GM21423 (cell line): ENCODE data around the gene PIGL.

Source experiments
- ATAC-seq: cut with Tn5 transposase; IDR thresholded peaks from one replicate; pipeline ENCODE4 v1.9.1; 2021; ENCODE audit warnings: mild to moderate bottlenecking, moderate library complexity; ENCODE audit not compliant: unreplicated experiment

The PIGL gene

GRCh38 chr17:16352303-16352666 is 135.3 kb downstream of the PIGL start:
- ATAC-seq = no peak

GRCh38 chr17:16352667-16353316 is 135.8 kb downstream of the PIGL start:
- ATAC-seq = peak; percentile 47

- peak; percentile 67 for ATAC-seq
Observed at GRCh38 chr17:16353317-16354174, 136.5 kb downstream of the PIGL start, which contains the start of gene CENPV. Gene CENPV (minus strand): TSS chr17:16353469. CDS start chr17:16353436, 33 bp downstream.

GRCh38 chr17:16354585-16354984 is 137.6 kb downstream of the PIGL start:
- ATAC-seq = no peak

- no peak for ATAC-seq
Observed at GRCh38 chr17:16358394-16358793, 141.4 kb downstream of the PIGL start.

- no peak for ATAC-seq
Observed at GRCh38 chr17:16361874-16362273, 144.9 kb downstream of the PIGL start.

GRCh38 chr17:16363749-16364536 is 146.9 kb downstream of the PIGL start:
- ATAC-seq = no peak

GRCh38 chr17:16364625-16365024 is 147.6 kb downstream of the PIGL start:
- no peak for ATAC-seq

GRCh38 chr17:16371742-16372141 is 154.7 kb downstream of the PIGL start:
- no peak for ATAC-seq

- ATAC-seq = no peak
Observed at GRCh38 chr17:16374146-16374938, 157.3 kb downstream of the PIGL start.
